ENCODE results near the gene FUNDC2.

FUNDC2 gene

GRCh38 chrX:155108427-155108826, 81.8 kb downstream of the FUNDC2 start:
- no peaks in the 10 kb centered on the region for H3K9me3 ChIP-seq (ENCODE audit: severe bottlenecking)
- H3K36me3 ChIP-seq, result peaks cover 7% of the 10 kb centered on the region
- peaks cover 3% of the 10 kb centered on the region for H3K27me3 ChIP-seq (ENCODE audit: insufficient read depth, low read depth, severe bottlenecking)
- DNase-seq, result no peak
- H3K27ac ChIP-seq, result no peak overlapping the region
- TF ChIP-seq, protein P1, sequence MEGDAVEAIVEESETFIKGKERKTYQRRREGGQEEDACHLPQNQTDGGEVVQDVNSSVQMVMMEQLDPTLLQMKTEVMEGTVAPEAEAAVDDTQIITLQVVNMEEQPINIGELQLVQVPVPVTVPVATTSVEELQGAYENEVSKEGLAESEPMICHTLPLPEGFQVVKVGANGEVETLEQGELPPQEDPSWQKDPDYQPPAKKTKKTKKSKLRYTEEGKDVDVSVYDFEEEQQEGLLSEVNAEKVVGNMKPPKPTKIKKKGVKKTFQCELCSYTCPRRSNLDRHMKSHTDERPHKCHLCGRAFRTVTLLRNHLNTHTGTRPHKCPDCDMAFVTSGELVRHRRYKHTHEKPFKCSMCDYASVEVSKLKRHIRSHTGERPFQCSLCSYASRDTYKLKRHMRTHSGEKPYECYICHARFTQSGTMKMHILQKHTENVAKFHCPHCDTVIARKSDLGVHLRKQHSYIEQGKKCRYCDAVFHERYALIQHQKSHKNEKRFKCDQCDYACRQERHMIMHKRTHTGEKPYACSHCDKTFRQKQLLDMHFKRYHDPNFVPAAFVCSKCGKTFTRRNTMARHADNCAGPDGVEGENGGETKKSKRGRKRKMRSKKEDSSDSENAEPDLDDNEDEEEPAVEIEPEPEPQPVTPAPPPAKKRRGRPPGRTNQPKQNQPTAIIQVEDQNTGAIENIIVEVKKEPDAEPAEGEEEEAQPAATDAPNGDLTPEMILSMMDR (IDR thresholded peaks at IDR 0.05; ENCODE audit: low read depth, low read length), result no peak
- no peak overlapping the region for H3K4me3 ChIP-seq (ENCODE audit: low read depth, low read length)

Data from WERI-Rb-1 (cell line).